ENCODE measurements around the gene C11orf24. TPM values are rescaled to one million over a fixed set of nuclear protein-coding genes. Genes with fewer than 3 reads are reported as not detected.

The C11orf24 gene
- total RNA-seq, 2 experiments from 2014 or later, result 38.0 to 40.7 TPM

DNA sequence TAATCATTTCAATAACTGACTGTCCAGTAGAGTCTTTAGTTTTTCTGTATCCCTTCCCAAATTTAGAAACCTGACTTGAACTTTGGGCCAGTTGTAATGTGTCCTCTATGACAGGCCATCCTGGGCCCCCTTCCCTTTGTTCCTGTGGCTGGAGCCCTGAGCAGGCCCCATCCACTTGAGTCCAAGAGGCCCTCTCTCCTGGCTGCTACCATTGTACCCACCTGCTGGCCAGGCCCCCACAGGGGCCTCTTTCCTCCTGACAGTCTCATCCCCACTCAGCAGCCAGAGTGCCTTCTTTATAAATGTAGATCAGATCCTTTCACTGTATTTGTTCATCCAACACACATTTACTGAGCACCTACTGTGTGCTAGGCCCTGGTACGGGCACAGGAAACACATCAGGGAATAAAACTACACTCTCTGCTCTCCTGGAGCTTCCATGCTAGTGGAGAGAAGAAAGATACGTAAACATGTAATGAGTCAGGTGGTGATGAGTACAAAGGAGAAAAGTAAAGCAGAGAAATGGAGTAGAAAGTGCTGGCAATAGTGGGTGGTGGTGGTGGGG lies 37.9 kb upstream of the C11orf24 start:
- CTCF ChIA-PET, result interaction anchor here (1.2 to 2.5 kb wide), 4 partner anchors 12 to 74 kb away, joined by 3 to 17 read pairs (median 10); no protein-coding TSS in a partner anchor
- no peaks in the 10 kb centered on the region for H3K9me3 Mint-ChIP-seq

DNA sequence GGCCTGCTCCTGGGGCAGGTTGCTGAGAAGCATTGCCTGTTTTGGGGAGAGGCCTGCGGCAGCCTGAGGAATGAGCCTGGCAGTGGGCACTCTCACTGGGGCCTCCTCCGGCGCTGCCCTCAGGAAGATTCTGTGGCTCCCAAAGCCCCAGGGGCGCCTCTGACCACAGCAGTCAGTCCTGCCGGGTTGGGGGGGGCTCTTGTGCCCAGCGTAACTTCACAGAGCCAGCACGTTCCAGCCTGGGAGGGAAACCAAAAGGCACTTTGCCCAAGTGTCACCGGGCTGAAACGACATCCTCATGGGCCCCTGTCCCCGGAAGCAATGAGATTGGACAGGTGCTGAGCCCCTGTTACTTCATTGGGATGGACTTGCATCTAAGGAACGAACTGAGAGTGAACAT lies 36.3 kb upstream of the C11orf24 start:
- intact Hi-C loops (cut with micrococcal nuclease), result no loop called here
- ChIA-PET CTCF (interaction anchor here (1.0 kb wide), 1 partner anchor 25 kb away, joined by 3 read pairs; no protein-coding TSS in a partner anchor), POLR2A (interaction anchor here (1.0 kb wide), 1 partner anchor 8 kb away, joined by 3 read pairs; no protein-coding TSS in a partner anchor)
- Mint-ChIP-seq H3K4me1 (ENCODE audit: low read depth) (peaks cover 2% of the 10 kb centered on the region), H3K36me3 (ENCODE audit: low read depth) (no peaks in the 10 kb centered on the region), H3K27me3 (no peaks in the 10 kb centered on the region), H3K27ac (no peak overlapping the region), H3K9me3 (no peaks in the 10 kb centered on the region), H3K4me3 (no peak overlapping the region)
- TF ChIP-seq, protein P1, sequence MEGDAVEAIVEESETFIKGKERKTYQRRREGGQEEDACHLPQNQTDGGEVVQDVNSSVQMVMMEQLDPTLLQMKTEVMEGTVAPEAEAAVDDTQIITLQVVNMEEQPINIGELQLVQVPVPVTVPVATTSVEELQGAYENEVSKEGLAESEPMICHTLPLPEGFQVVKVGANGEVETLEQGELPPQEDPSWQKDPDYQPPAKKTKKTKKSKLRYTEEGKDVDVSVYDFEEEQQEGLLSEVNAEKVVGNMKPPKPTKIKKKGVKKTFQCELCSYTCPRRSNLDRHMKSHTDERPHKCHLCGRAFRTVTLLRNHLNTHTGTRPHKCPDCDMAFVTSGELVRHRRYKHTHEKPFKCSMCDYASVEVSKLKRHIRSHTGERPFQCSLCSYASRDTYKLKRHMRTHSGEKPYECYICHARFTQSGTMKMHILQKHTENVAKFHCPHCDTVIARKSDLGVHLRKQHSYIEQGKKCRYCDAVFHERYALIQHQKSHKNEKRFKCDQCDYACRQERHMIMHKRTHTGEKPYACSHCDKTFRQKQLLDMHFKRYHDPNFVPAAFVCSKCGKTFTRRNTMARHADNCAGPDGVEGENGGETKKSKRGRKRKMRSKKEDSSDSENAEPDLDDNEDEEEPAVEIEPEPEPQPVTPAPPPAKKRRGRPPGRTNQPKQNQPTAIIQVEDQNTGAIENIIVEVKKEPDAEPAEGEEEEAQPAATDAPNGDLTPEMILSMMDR (IDR thresholded peaks at IDR 0.05), result no peak
- DNase-seq, result no peak
- ATAC-seq, result no peak

More for the DNA sequence above, 37.9 kb upstream of the C11orf24 start:
- no peak for ATAC-seq
- H3K36me3 Mint-ChIP-seq (ENCODE audit: low read depth), result no peaks in the 10 kb centered on the region
- intact Hi-C loops (cut with micrococcal nuclease), result loop anchor here (10.0 kb wide), 1 partner anchor 75 kb away; no protein-coding TSS in a partner anchor
- H3K4me3 Mint-ChIP-seq, result no peak overlapping the region
- POLR2A ChIA-PET, result no interaction called here
- peaks cover 13% of the 10 kb centered on the region for H3K4me1 Mint-ChIP-seq (ENCODE audit: low read depth)
- no peaks in the 10 kb centered on the region for H3K27me3 Mint-ChIP-seq
- DNase-seq, result no peak
- TF ChIP-seq, protein P1 (IDR thresholded peaks at IDR 0.05), result no peak
- H3K27ac Mint-ChIP-seq, result no peak overlapping the region

DNA sequence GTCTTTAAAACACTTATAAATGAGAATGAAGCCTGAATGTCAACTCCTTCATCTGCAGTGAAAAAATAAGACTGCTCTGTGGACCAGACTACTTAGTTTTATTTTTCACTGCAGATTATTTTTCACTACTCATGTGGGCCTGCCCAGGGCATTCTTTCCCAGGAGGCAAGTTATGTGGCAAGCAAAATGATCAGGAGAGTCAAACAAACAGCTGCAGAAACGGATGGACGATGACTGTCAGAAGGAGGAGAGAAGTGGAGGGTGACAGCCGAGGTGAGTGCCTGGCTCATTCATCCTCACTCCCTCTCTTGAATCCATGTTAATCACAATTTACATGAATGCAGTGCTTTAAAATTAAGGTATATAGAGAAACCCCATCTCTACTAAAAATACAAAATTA lies 34.9 kb upstream of the C11orf24 start:
- Mint-ChIP-seq H3K9me3 (no peaks in the 10 kb centered on the region), H3K36me3 (ENCODE audit: low read depth) (no peaks in the 10 kb centered on the region), H3K27me3 (no peaks in the 10 kb centered on the region), H3K27ac (no peak overlapping the region), H3K4me1 (ENCODE audit: low read depth) (peaks cover 2% of the 10 kb centered on the region), H3K4me3 (no peak overlapping the region)
- TF ChIP-seq, protein P1 (IDR thresholded peaks at IDR 0.05), result no peak
- intact Hi-C loops (cut with micrococcal nuclease), result no loop called here
- ATAC-seq (no peak), DNase-seq (no peak)
- CTCF ChIA-PET, result interaction anchor here (0.7 kb wide), 1 partner anchor 13 kb away, joined by 3 read pairs; no protein-coding TSS in a partner anchor
- POLR2A ChIA-PET, result no interaction called here

DNA sequence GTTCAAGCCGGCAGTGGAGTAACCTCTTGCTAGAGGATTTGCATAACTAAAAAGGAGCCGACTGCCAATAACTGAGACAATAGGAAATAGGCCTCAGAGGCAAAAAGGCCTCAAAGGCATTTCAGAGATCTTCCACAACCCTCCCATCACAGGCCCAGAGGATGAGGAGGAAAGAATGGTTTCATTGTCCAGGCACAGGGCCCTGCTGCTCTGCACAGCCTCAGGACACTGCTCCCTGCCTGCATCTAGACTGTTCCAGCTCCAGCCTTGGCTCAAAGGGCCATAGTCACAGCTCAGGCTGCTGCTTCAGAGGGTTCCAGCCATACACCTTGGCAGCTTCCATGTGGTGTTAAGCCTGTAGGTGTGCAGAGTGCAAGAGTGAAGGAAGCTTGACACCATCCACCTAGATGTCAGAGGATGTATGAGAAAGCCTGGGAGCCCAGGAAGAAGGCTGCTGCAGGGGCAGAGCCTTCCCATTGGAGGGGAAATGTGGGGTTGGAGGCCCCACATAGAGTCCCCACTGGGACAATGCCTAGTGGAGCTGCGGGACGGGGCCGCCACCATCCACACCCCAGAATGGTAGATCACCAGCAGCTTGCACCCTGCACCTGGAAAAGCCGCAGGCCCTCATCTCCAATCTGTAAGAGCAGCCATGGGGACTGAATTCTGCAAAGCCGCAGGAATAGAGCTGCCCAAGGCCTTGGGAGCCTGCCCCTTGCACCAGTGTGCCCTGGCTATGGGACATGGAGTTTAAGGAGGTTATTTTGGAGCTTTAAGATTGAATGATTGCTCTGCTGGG lies 32.4 kb upstream of the C11orf24 start:
- CTCF ChIA-PET, result interaction anchor here (1.8 to 2.3 kb wide), 2 partner anchors 47 to 80 kb away, joined by 4 to 11 read pairs; no protein-coding TSS in a partner anchor
- Mint-ChIP-seq H3K27ac (no peak overlapping the region), H3K4me1 (ENCODE audit: low read depth) (no peaks in the 10 kb centered on the region), H3K36me3 (ENCODE audit: low read depth) (no peaks in the 10 kb centered on the region), H3K4me3 (no peak overlapping the region), H3K9me3 (no peaks in the 10 kb centered on the region), H3K27me3 (no peaks in the 10 kb centered on the region)
- DNase-seq, result no peak
- POLR2A ChIA-PET, result no interaction called here
- TF ChIP-seq, protein P1 (IDR thresholded peaks at IDR 0.05), result no peak
- intact Hi-C loops (cut with micrococcal nuclease), result no loop called here
- ATAC-seq, result no peak

DNA sequence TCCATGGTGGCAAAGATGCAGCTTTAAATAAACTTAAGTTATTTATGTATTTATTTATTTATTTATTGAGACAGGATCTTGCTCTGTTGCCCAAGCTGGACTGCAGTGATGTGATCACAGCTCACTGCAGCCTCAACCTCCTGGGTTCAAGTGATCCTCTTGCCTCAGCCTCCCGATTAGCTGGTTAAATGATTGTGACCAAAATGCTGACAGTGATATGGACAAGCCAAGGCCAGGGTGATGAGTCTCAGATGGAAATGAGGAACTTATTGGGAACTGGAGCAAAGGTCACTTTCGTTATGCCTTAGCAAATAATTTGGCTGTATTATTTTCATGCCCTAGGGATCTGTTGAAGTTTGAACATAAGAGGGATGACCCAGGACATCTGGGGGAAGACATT lies 31.3 kb upstream of the C11orf24 start:
- POLR2A ChIA-PET, result no interaction called here
- Mint-ChIP-seq H3K4me3 (no peak overlapping the region), H3K9me3 (no peaks in the 10 kb centered on the region), H3K27me3 (no peaks in the 10 kb centered on the region), H3K4me1 (ENCODE audit: low read depth) (no peaks in the 10 kb centered on the region), H3K27ac (no peak overlapping the region), H3K36me3 (ENCODE audit: low read depth) (no peaks in the 10 kb centered on the region)
- ATAC-seq (no peak), DNase-seq (no peak)
- CTCF ChIA-PET, result interaction anchor here (1.3 to 2.3 kb wide), 3 partner anchors 32 to 81 kb away, joined by 4 to 11 read pairs (median 4); no protein-coding TSS in a partner anchor
- intact Hi-C loops (cut with micrococcal nuclease), result no loop called here
- TF ChIP-seq, protein P1 (IDR thresholded peaks at IDR 0.05), result no peak

All from activated CD8-positive, alpha-beta T cell treated with anti-CD3 and anti-CD28 coated beads for 36 hours (primary cell).